ENCODE data around the gene MRM2.

MRM2 gene

GRCh38 chr7:2274666-2275065 is 32.7 kb upstream of the MRM2 start:
- TF ChIP-seq REST (IDR thresholded peaks at IDR 0.05; ENCODE audit: insufficient read depth in 1 of 2, low read depth in 2 of 2, low read length in 2 of 2), result no peak
- TF ChIP-seq FOXP2 (optimal IDR thresholded peaks at IDR 0.05; ENCODE audit: borderline replicate concordance, extremely low read depth, extremely low read length, insufficient read depth), result no peak
- TF ChIP-seq TAF1 (IDR thresholded peaks at IDR 0.05; ENCODE audit: borderline replicate concordance, insufficient read depth, low read length), result no peak
- TF ChIP-seq SIN3A (IDR thresholded peaks at IDR 0.05; ENCODE audit: borderline replicate concordance, insufficient read depth, low read length), result no peak

DNA sequence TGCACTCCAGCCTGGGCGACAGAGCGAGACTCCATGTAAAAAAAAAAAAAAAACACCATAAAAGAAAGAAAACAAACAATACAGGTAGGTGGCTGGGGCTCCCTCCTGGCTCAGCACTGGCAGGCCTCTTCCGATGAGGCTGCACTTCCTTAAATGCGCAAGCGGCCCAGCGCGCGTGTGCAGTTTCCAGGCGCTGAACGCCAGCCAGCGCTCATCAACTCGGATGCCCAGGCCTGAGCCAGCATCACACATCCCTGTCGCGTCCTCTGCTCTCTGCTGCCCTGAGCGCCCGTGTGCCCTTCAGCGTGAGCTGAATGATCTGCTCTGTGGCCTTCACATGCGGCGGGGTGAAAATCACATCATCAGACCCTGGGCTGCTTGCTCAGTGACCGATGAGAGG is 31.9 kb upstream of the MRM2 start:
- TF ChIP-seq SIN3A (IDR thresholded peaks at IDR 0.05; ENCODE audit: borderline replicate concordance, insufficient read depth, low read length) (no peak), TAF1 (IDR thresholded peaks at IDR 0.05; ENCODE audit: borderline replicate concordance, insufficient read depth, low read length) (no peak), REST (IDR thresholded peaks at IDR 0.05; ENCODE audit: insufficient read depth in 1 of 2, low read depth in 2 of 2, low read length in 2 of 2) (no peak), FOXP2 (optimal IDR thresholded peaks at IDR 0.05; ENCODE audit: borderline replicate concordance, extremely low read depth, extremely low read length, insufficient read depth) (no peak), POLR2AphosphoS5 (IDR thresholded peaks at IDR 0.05; ENCODE audit: low read depth, low read length) (no peak)

- TF ChIP-seq POLR2AphosphoS5 (IDR thresholded peaks at IDR 0.05; ENCODE audit: low read depth, low read length) (no peak), SIN3A (IDR thresholded peaks at IDR 0.05; ENCODE audit: borderline replicate concordance, insufficient read depth, low read length) (no peak), TAF1 (IDR thresholded peaks at IDR 0.05; ENCODE audit: borderline replicate concordance, insufficient read depth, low read length) (no peak), FOXP2 (optimal IDR thresholded peaks at IDR 0.05; ENCODE audit: borderline replicate concordance, extremely low read depth, extremely low read length, insufficient read depth) (no peak), REST (IDR thresholded peaks at IDR 0.05; ENCODE audit: insufficient read depth in 1 of 2, low read depth in 2 of 2, low read length in 2 of 2) (no peak)
Measured at GRCh38 chr7:2272031-2272430, 30.0 kb upstream of the MRM2 start.

DNA sequence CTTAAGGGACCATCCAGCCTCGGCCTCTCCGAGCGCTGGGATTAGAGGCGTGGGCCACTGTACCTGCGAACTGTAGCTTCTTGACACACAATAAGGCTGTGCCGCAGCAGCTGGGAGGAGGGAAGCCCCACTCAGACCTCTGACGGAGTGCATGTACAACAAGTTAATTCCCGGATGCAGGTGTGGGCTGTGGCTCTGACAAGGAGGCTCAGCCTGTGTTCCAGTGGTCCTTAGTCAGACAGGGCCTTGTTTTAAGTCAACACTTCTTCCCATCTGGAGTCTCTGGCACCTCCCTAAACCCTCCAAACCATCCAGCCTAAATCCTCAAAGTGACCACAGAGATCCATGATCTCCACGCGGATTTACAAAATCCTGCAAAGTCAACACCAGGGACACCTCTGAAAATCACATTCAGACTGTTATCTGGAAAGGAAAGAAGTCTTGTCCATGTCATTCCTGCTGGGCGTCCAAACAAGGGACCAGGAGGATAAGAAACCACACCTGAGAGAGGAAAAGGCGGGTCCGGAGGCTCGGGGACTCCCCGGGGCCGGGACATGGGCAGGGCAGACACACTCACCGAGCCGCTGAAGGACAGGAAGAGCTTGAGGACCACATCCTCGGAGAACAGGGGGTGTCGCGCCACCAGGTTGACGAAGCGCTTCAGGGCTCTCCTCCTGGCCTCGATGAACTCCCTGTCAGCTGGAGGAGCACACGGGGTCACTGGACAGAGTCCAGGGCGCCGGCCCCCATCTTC is 29.4 kb upstream of the MRM2 start:
- TF ChIP-seq REST (IDR thresholded peaks at IDR 0.05; ENCODE audit: insufficient read depth in 1 of 2, low read depth in 2 of 2, low read length in 2 of 2), result no peak
- no peak for TF ChIP-seq SIN3A (IDR thresholded peaks at IDR 0.05; ENCODE audit: borderline replicate concordance, insufficient read depth, low read length)
- no peak for TF ChIP-seq FOXP2 (optimal IDR thresholded peaks at IDR 0.05; ENCODE audit: borderline replicate concordance, extremely low read depth, extremely low read length, insufficient read depth)
- TF ChIP-seq TAF1 (IDR thresholded peaks at IDR 0.05; ENCODE audit: borderline replicate concordance, insufficient read depth, low read length), result no peak
- no peak for TF ChIP-seq POLR2AphosphoS5 (IDR thresholded peaks at IDR 0.05; ENCODE audit: low read depth, low read length)

All from PFSK-1 (cell line).